GM23338 (cell line): ENCODE measurements around the gene GRIN1. TPM values are rescaled to one million over a fixed set of nuclear protein-coding genes. Genes with fewer than 3 reads are reported as not detected.

ENCODE experiments used
- ATAC-seq: fragments of 200-7000 bp; cut with Tn5 transposase; 3 replicates; pipeline ENCODE4 v1.9.1; 2020
- DNase-seq: peaks from one replicate; pipeline ENCODE4 v3.0.0-alpha.2; 2015; ENCODE audit warnings: low spot score
- H2AFZ ChIP-seq: fragments of 200-600 bp; sonication (generic); 2 replicates; pipeline ENCODE4 v1.8.0; 2016; ENCODE audit warnings: antibody characterized with exemption, mild to moderate bottlenecking, moderate library complexity
- H3F3A ChIP-seq: fragments of 200-600 bp; sonication (generic); replicated peaks from 2 replicates; pipeline ENCODE4 v1.8.0; 2017; ENCODE audit warnings: antibody characterized with exemption, mixed run types, low read depth
- H3K27ac ChIP-seq: fragments of 200-600 bp; sonication (generic); 2 replicates; pipeline ENCODE4 v1.6.1; 2016; ENCODE audit warnings: low read depth
- H3K27me3 ChIP-seq: fragments of 200-600 bp; sonication (generic); 2 replicates; pipeline ENCODE4 v1.8.0; 2016; ENCODE audit warnings: mild to moderate bottlenecking, mixed run types, moderate library complexity; ENCODE audit not compliant: insufficient read depth
- H3K36me3 ChIP-seq: fragments of 200-600 bp; sonication (generic); 2 replicates; pipeline ENCODE4 v1.8.0; 2016; ENCODE audit warnings: mild to moderate bottlenecking; ENCODE audit not compliant: insufficient read depth
- H3K4me1 ChIP-seq: fragments of 200-600 bp; sonication (generic); 2 replicates; pipeline ENCODE4 v1.8.0; 2016; ENCODE audit warnings: mild to moderate bottlenecking, moderate library complexity; ENCODE audit not compliant: insufficient read depth
- H3K4me2 ChIP-seq: fragments of 200-600 bp; sonication (generic); 2 replicates; pipeline ENCODE4 v1.7.1; 2017; ENCODE audit warnings: mixed run types
- H3K4me3 ChIP-seq: fragments of 200-600 bp; sonication (generic); 2 replicates; pipeline ENCODE4 v1.6.1; 2016; ENCODE audit warnings: mixed run types
- H3K79me2 ChIP-seq: fragments of 200-600 bp; sonication (generic); replicated peaks from 2 replicates; pipeline ENCODE4 v1.8.0; 2017; ENCODE audit warnings: mild to moderate bottlenecking; ENCODE audit not compliant: insufficient read depth
- H3K9me2 ChIP-seq: fragments of 200-600 bp; sonication (generic); 2 replicates; pipeline ENCODE4 v1.8.0; 2017; ENCODE audit not compliant: insufficient read depth
- H4K20me1 ChIP-seq: fragments of 200-600 bp; sonication (generic); replicated peaks from 2 replicates; pipeline ENCODE4 v1.8.0; 2017; ENCODE audit warnings: mild to moderate bottlenecking; ENCODE audit not compliant: insufficient read depth
- H3K27ac Mint-ChIP-seq: 2 replicates; pipeline ENCODE4 v1.8.0; 2020; ENCODE audit warnings: inconsistent platforms, mild to moderate bottlenecking, moderate library complexity, mixed read lengths
- H3K27me3 Mint-ChIP-seq: 3 replicates; pipeline ENCODE4 v1.8.0; 2022; ENCODE audit warnings: low read depth, mild to moderate bottlenecking, moderate library complexity, mixed read lengths, inconsistent platforms; ENCODE audit not compliant: insufficient read depth, poor library complexity
- H3K36me3 Mint-ChIP-seq: 3 replicates; pipeline ENCODE4 v1.8.0; 2021; ENCODE audit warnings: low read depth, mild to moderate bottlenecking, inconsistent platforms, moderate library complexity, mixed read lengths
- H3K4me1 Mint-ChIP-seq: 3 replicates; pipeline ENCODE4 v1.8.0; 2020; ENCODE audit warnings: mild to moderate bottlenecking, inconsistent platforms, mixed read lengths
- H3K4me3 Mint-ChIP-seq: 3 replicates; pipeline ENCODE4 v1.8.0; 2021; ENCODE audit warnings: moderate library complexity, mild to moderate bottlenecking, inconsistent platforms, mixed read lengths
- H3K9me3 Mint-ChIP-seq: 3 replicates; pipeline ENCODE4 v1.8.0; 2020; ENCODE audit warnings: moderate library complexity, mild to moderate bottlenecking, inconsistent platforms, mixed read lengths
- CREB1 ChIP-seq: fragments of 250-450 bp; sonication (Bioruptor Pico); IDR thresholded peaks from 2 replicates; pipeline ENCODE4 v1.5.0; 2020; ENCODE audit warnings: low read depth, mild to moderate bottlenecking, moderate library complexity
- EZH2 ChIP-seq: fragments of 200-600 bp; sonication (generic); IDR thresholded peaks from one replicate; pipeline ENCODE4 v1.8.0; 2017; ENCODE audit warnings: antibody characterized with exemption, mild to moderate bottlenecking, low read depth; ENCODE audit not compliant: unreplicated experiment
- EZH2phosphoT487 ChIP-seq: fragments of 200-600 bp; sonication (generic); IDR thresholded peaks from one replicate; pipeline ENCODE4 v1.8.1; 2018; ENCODE audit warnings: antibody characterized with exemption; ENCODE audit not compliant: unreplicated experiment
- JUNB ChIP-seq: IDR thresholded peaks from one replicate; pipeline ENCODE4 v1.6.1; 2016; ENCODE audit warnings: antibody characterized with exemption; ENCODE audit not compliant: unreplicated experiment
- NANOG ChIP-seq: IDR thresholded peaks from 2 replicates; pipeline ENCODE4 v1.6.1; 2016; ENCODE audit warnings: antibody characterized with exemption, borderline replicate concordance
- POLR2AphosphoS5 ChIP-seq: IDR thresholded peaks from 2 replicates; pipeline ENCODE4 v1.6.1; 2016; ENCODE audit warnings: antibody characterized with exemption, low read depth
- STAT1 ChIP-seq: IDR thresholded peaks from one replicate; pipeline ENCODE4 v1.6.1; 2016; ENCODE audit warnings: antibody characterized with exemption; ENCODE audit not compliant: unreplicated experiment
- ZNF114 ChIP-seq: fragments of 250-450 bp; sonication (Bioruptor Pico); IDR thresholded peaks from 2 replicates; pipeline ENCODE4 v1.5.0; 2020; ENCODE audit warnings: mild to moderate bottlenecking, moderate library complexity
- ZNF331 ChIP-seq: fragments of 250-450 bp; sonication (Bioruptor Pico); IDR thresholded peaks from 2 replicates; pipeline ENCODE4 v1.5.0; 2020; ENCODE audit warnings: low read depth, mild to moderate bottlenecking, moderate library complexity
- polyA plus RNA-seq: library from polyadenylated mRNA; unstranded; fragments of >200 nt; fragmentation: Nextera tagmentation; extraction: Ambion mirVana; gene quantifications from 2 replicates; pipeline ENCODE4 v1.2.1, GENCODE V29; 2016
- total RNA-seq: library from RNA; depleted of rRNA; stranded (reverse); fragments of >200 nt; shearing (Covaris generic); gene quantifications from 2 replicates; pipeline ENCODE4 v1.2.3, GENCODE V29; 2014
- TF ChIP-seq, protein P1 (sequence below): IDR thresholded peaks from one replicate; pipeline ENCODE4 v1.6.1; 2018; ENCODE audit warnings: antibody characterized with exemption; ENCODE audit not compliant: unreplicated experiment
- TF ChIP-seq, protein P2 (sequence below), 2 experiments: fragments of 200-600 bp in 1 of 2; sonication (generic) in 1 of 2; conservative IDR thresholded peaks; 2 replicates each; pipeline versions ENCODE4 v1.5.1 to v1.6.1; 2016 to 2017; ENCODE audit warnings: antibody characterized with exemption in 2 of 2, low read depth in 2 of 2, mild to moderate bottlenecking in 2 of 2, moderate library complexity in 1 of 2

The GRIN1 gene
- total and polyA plus RNA-seq, 2 experiments from 2014 or later: 2.7 to 5.5 TPM

DNA sequence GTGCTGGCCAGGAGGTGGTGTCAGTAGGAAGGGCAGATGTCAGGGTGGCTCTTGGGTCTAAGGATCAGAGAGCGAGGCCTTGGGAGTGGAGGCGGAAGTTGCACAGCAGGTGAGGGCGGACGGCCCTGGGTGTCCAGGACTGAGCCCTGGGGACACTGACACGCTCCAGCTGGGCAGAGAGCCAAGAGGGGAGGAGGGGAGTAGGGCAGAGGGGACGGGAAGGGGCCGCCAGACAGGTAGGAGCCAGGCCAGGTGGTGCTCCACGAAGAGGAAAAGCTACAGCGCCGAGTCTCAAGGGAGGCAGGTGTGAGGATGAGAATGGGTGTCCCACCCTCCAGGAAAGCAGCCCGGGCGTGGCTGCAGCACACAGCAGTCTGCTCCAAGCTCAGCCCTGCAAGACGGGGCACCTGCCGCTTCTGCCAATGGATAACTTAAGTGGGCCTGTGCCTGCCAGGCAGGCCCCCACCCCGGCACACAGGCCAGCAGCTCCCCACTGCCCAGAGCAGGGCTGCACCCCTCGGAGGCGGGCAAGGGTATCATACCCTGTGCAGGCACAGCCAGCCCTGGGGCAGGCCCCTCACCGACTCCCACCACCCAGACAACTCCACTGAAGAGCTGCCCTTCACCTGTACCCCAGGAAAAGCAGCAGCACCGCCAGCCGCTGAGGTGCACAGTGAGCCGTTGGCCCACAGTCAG, 56.7 kb downstream of the GRIN1 start (continued):
- TF ChIP-seq, protein P1, sequence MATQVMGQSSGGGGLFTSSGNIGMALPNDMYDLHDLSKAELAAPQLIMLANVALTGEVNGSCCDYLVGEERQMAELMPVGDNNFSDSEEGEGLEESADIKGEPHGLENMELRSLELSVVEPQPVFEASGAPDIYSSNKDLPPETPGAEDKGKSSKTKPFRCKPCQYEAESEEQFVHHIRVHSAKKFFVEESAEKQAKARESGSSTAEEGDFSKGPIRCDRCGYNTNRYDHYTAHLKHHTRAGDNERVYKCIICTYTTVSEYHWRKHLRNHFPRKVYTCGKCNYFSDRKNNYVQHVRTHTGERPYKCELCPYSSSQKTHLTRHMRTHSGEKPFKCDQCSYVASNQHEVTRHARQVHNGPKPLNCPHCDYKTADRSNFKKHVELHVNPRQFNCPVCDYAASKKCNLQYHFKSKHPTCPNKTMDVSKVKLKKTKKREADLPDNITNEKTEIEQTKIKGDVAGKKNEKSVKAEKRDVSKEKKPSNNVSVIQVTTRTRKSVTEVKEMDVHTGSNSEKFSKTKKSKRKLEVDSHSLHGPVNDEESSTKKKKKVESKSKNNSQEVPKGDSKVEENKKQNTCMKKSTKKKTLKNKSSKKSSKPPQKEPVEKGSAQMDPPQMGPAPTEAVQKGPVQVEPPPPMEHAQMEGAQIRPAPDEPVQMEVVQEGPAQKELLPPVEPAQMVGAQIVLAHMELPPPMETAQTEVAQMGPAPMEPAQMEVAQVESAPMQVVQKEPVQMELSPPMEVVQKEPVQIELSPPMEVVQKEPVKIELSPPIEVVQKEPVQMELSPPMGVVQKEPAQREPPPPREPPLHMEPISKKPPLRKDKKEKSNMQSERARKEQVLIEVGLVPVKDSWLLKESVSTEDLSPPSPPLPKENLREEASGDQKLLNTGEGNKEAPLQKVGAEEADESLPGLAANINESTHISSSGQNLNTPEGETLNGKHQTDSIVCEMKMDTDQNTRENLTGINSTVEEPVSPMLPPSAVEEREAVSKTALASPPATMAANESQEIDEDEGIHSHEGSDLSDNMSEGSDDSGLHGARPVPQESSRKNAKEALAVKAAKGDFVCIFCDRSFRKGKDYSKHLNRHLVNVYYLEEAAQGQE: no peak
- TF ChIP-seq STAT1 (no peak), ZNF331 (CRISPR knock-in tag) (no peak), POLR2AphosphoS5 (no peak), CREB1 (CRISPR knock-in tag) (no peak), EZH2phosphoT487 (no peak)

DNA sequence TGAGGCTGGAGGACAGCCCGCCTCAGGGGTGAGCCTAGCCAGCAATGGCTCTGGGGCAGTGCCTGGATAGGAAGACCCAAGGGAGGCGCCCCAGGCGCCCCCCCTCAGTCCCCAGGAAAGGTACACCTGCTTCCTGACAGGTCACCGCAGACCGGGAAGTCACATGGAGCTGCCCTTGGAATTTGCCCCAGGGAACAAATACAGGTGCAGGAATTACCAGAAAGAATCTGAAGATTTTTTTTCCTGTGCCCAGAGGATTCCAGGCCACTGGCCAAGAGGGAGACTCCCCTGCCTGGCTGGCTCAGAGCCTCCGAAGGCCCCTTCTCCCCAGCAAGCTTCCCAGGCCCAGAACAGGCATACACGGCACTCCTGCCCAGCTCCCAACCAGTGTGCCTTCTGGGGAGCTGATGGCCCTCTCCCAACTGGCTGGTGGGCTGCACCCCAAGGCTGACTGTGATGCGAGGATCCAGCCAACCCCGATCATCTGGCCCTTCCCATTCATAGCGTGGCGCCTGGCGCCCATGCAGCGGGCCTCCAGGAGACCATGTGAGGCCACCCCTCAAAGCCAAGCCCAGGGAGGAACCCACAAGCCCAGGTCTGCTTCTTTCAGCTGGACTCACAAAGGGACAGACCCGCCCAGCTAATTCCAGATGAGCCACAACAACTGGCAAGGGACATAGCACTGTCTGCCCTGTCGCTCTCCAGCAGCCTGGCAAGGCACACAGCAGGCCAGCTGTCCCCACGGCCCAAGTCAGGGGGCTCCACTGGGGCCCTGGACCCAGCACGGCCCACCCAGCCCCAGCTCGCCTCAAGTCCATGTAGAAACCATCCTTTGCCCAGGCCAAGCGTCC, 59.3 kb downstream of the GRIN1 start:
- peaks cover 4% of the 10 kb centered on the region for H4K20me1 ChIP-seq
- no peak for TF ChIP-seq STAT1
- no peak for TF ChIP-seq NANOG
- no peak for TF ChIP-seq POLR2AphosphoS5
- TF ChIP-seq, protein P2, sequence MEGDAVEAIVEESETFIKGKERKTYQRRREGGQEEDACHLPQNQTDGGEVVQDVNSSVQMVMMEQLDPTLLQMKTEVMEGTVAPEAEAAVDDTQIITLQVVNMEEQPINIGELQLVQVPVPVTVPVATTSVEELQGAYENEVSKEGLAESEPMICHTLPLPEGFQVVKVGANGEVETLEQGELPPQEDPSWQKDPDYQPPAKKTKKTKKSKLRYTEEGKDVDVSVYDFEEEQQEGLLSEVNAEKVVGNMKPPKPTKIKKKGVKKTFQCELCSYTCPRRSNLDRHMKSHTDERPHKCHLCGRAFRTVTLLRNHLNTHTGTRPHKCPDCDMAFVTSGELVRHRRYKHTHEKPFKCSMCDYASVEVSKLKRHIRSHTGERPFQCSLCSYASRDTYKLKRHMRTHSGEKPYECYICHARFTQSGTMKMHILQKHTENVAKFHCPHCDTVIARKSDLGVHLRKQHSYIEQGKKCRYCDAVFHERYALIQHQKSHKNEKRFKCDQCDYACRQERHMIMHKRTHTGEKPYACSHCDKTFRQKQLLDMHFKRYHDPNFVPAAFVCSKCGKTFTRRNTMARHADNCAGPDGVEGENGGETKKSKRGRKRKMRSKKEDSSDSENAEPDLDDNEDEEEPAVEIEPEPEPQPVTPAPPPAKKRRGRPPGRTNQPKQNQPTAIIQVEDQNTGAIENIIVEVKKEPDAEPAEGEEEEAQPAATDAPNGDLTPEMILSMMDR (conservative IDR thresholded peaks at IDR 0.05; ENCODE audit: low read depth in 2 of 2): no peak
- TF ChIP-seq ZNF114 (CRISPR knock-in tag): no peak
- TF ChIP-seq, protein P1: no peak
- no peak for TF ChIP-seq EZH2
- no peak for TF ChIP-seq ZNF331 (CRISPR knock-in tag)
- no peak for TF ChIP-seq JUNB

More for the DNA sequence above, 59.3 kb downstream of the GRIN1 start:
- peaks cover 15% of the 10 kb centered on the region; the same call in 1 of the 2 replicates for H3F3A ChIP-seq
- Mint-ChIP-seq H3K27ac (no peak overlapping the region), H3K4me3 (peak overlapping the region; percentile 43), H3K36me3 (no peaks in the 10 kb centered on the region; the same call in 2 of the 3 replicates), H3K4me1 (peaks cover 25% of the 10 kb centered on the region), H3K9me3 (no peaks in the 10 kb centered on the region; the same call in 2 of the 3 replicates), H3K27me3 (peaks cover 7% of the 10 kb centered on the region)
- H3K9me2 ChIP-seq: no peaks in the 10 kb centered on the region
- no peak for DNase-seq
- no peaks in the 10 kb centered on the region for H3K27me3 ChIP-seq
- H3K36me3 ChIP-seq: no peaks in the 10 kb centered on the region
- H3K27ac ChIP-seq: no peak overlapping the region
- peak overlapping the region; percentile 55; the same call in 1 of the 2 replicates for H3K4me3 ChIP-seq
- peak overlapping the region; percentile 87 for H3K4me2 ChIP-seq
- no peak for ATAC-seq
- H3K79me2 ChIP-seq: peaks cover 58% of the 10 kb centered on the region
- H2AFZ ChIP-seq: no peak overlapping the region
- peaks cover 16% of the 10 kb centered on the region; the same call in 1 of the 2 replicates for H3K4me1 ChIP-seq
